Measurements from ENCODE around the gene STON1.

DNA sequence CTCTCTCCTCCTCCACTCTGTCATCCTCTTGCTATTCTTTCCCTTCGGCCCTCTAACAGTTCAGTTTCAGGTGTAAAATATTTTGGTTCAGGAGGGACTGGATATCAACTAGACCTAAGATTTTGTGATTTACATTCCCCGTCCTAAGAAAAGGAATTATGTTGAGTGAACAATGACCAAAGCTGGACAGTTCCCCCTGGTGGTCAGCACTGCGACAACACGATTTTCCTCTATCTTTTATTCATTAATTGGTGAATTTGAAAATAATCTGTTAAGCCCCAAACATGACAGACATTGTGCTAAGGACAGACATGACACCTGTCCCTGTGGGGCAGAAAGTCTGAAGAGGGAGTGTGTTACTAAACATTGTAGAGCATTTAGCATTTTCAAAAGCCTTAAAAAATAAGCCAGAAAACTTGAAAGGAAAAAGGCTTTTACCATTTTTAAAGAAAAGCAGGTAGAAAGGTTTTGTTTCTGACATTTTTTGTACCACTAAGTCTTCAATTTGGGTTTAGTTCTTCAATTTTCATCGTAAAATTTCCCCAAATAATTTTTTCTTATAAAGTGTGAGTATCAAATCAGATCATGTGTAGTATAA is 59.3 kb downstream of the STON1 start:
- TF ChIP-seq, protein P1, sequence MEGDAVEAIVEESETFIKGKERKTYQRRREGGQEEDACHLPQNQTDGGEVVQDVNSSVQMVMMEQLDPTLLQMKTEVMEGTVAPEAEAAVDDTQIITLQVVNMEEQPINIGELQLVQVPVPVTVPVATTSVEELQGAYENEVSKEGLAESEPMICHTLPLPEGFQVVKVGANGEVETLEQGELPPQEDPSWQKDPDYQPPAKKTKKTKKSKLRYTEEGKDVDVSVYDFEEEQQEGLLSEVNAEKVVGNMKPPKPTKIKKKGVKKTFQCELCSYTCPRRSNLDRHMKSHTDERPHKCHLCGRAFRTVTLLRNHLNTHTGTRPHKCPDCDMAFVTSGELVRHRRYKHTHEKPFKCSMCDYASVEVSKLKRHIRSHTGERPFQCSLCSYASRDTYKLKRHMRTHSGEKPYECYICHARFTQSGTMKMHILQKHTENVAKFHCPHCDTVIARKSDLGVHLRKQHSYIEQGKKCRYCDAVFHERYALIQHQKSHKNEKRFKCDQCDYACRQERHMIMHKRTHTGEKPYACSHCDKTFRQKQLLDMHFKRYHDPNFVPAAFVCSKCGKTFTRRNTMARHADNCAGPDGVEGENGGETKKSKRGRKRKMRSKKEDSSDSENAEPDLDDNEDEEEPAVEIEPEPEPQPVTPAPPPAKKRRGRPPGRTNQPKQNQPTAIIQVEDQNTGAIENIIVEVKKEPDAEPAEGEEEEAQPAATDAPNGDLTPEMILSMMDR (IDR thresholded peaks at IDR 0.05; ENCODE audit: low read length): peak; percentile 60
- TF ChIP-seq EZH2 (IDR thresholded peaks at IDR 0.05; ENCODE audit: borderline replicate concordance, low read length): no peak
